Omental fat pad (tissue), 4 donors: ENCODE measurements around the gene CRYBB1. TPM values are rescaled to one million over a fixed set of nuclear protein-coding genes. Genes with fewer than 3 reads are reported as not detected.

Source experiments
- ATAC-seq: fragments of 150-250 bp; one replicate; pipeline ENCODE4 v1.9.1; 2016; ENCODE audit warnings: mild to moderate bottlenecking, moderate library complexity; ENCODE audit not compliant: low FRiP score
- DNase-seq: peaks from one replicate; pipeline ENCODE4 v3.0.0-alpha.2; 2019; ENCODE audit warnings: low spot score
- total RNA-seq, 4 donors: library from RNA; depleted of rRNA; stranded (reverse); fragments of >200 nt; gene quantifications; one replicate each; pipeline ENCODE4 v1.1.0, GENCODE V29; 2016
- TF ChIP-seq, protein P1 (sequence below), 3 donors: fragments of 450-650 bp; IDR thresholded peaks; one replicate each; pipeline ENCODE4 v1.5.1; 2016 to 2017; ENCODE audit warnings: antibody characterized with exemption in 3 of 3, mild to moderate bottlenecking in 3 of 3, moderate library complexity in 2 of 3

Gene CRYBB1
- total RNA-seq, 4 donors from 2014 or later, result 0.96 to 2.2 (median 1.9) TPM

DNA sequence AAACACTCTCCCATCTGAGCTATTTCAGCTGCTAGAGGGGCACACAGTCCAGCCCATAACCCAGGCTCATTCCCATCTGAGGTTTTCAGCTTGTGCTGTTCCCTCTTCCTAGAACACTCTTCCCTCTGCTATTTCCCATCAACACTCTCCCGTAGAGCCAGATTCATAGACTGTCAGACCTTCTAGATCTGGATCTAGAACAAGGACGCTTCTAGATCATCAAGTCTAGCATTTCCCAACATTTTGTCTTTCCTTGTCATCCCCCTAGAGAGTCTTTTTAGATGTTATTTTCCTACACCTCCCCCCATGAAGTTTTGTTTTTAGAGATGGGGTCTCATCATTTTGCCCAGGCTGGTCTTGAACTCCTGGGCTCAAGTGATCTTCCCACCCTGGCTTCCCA is 17.3 kb upstream of the CRYBB1 start:
- DNase-seq, result no peak
- TF ChIP-seq, protein P1, sequence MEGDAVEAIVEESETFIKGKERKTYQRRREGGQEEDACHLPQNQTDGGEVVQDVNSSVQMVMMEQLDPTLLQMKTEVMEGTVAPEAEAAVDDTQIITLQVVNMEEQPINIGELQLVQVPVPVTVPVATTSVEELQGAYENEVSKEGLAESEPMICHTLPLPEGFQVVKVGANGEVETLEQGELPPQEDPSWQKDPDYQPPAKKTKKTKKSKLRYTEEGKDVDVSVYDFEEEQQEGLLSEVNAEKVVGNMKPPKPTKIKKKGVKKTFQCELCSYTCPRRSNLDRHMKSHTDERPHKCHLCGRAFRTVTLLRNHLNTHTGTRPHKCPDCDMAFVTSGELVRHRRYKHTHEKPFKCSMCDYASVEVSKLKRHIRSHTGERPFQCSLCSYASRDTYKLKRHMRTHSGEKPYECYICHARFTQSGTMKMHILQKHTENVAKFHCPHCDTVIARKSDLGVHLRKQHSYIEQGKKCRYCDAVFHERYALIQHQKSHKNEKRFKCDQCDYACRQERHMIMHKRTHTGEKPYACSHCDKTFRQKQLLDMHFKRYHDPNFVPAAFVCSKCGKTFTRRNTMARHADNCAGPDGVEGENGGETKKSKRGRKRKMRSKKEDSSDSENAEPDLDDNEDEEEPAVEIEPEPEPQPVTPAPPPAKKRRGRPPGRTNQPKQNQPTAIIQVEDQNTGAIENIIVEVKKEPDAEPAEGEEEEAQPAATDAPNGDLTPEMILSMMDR (IDR thresholded peaks at IDR 0.05), result no peak
- no peak for ATAC-seq

DNA sequence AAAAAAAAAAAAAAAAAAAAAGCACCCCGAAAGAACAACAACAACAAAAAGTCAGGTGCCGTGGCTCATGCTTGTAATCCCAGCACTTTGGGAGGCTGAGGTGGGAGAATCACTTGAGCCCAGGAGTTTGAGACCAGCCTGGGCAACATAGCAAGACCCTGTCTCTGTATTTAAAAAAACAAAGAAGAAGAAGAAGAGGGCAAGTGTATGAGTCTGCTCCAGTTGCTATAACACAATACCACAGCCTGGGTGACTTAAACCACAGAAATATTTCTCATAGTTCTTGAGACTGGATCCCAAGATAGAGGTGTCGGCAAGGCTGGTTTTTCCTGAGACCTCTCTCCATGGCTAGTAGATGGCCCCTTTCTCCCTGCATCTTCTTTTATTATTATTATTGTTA is 16.4 kb upstream of the CRYBB1 start:
- TF ChIP-seq, protein P1 (IDR thresholded peaks at IDR 0.05), result no peak
- no peak for DNase-seq
- no peak for ATAC-seq

DNA sequence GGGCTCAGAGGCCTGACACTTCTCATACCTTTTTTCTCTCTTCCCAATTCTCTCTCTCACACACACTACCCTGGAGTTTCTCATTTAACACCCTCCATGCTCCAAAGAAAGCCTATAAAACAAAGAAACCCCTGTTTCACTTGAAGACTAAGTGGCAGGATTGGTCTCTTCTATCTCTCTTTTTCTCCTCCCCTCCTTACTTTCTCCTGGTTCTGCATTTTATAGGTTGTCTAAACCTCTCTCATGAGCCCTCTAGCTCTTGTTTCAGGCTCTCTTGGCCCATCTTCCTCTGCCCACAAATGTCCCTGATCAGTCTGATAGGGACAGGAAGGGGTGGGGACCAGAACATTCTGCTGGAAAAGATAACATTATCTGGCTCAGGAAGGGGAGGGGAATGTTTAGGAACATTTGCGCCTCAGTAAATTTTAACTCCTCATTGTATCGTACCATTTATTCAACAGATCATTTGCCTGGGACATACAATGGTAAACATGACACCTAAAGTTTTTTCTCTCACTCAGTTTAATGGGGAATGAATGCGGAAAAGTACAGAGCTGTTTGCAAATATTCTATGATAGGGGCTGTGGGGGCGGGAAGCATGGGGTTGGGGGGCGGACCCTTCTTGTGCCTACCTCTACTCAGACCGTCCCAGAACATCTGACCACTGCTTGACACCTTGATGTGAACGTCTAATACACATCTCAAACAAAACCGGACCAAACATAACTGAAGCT is 14.8 kb upstream of the CRYBB1 start:
- TF ChIP-seq, protein P1 (IDR thresholded peaks at IDR 0.05), result no peak
- no peak for ATAC-seq
- no peak for DNase-seq

DNA sequence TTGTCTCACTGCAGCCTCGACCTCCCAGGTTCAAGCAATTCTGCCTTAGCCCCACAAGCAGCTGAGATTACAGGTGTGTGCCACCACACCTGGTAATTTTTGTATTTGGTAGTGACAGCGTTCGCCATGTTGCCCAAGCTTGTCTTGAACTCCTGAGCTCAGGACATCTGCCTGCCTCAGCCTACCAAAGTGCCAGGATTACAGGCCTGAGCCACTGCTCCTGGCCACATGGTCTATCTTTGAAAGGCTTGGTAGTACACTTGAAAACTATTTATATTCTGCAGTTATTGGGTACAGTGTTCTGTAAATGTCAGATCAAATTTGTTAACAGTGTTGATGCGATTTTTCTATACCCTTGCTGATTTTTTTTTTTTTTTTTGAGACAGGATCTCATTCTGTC is 13.5 kb upstream of the CRYBB1 start:
- TF ChIP-seq, protein P1 (IDR thresholded peaks at IDR 0.05), result no peak
- ATAC-seq, result no peak
- DNase-seq, result no peak

DNA sequence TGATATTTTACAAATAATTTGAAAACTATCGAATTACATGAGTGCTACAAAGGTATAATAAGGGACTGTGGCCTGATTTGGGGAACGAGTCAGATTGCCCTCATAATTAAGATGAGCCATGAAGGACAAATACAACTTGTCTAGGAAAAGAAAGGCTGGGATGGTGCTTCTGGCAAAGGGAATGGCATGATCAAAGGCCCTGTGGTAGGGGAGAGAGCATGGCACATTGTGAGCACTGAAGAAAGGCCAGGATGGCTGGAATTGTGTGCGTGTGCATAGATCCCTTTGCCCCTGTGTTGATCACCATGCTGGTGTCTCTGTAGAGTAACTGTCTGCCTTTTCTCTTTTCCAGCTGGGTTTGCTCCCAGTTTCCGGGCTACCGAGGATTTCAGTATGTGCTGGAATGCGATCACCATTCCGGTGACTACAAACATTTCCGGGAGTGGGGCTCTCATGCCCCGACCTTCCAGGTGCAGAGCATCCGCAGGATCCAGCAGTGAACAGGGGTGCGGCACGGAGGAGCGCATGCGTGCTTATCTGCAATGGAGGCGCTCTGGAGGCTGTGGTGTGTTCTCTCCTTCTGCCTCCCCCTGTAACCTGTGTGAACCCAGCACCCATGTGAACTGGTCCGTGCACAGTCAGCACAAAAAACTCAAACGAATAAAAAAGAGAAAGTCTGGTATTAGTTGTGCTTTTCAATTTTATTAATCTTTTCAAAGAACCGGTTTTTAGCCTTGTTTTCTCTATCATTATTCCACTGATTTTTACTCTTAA is 12.3 kb upstream of the CRYBB1 start:
- TF ChIP-seq, protein P1 (IDR thresholded peaks at IDR 0.05), result no peak
- DNase-seq (no peak), ATAC-seq (no peak)

DNA sequence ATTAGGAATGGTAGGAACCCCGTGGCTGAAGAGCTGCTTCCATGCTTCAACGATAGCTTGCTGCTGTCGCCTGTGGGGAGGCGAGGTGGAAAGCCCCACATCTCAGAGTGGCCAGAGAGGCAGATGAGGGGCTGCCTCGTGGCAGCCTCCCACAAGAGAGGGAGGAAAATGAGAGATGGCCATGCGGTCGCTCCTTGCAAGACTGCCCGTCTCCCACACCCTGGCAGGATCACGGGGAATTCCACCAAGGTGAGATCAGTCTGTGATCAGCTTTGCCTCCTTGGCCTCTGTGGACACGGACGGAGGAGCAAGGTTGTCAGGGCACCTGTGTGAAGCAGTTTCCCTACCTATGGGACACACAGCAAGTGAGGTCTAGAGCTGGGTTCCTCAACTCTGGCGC is 7.0 kb upstream of the CRYBB1 start:
- TF ChIP-seq, protein P1 (IDR thresholded peaks at IDR 0.05), result no peak
- DNase-seq (no peak), ATAC-seq (no peak)
